GM03348 (cell line): ENCODE measurements around the gene FOXJ3.
A peak's percentile ranks its signal among the peaks of the same experiment; 100 is the strongest.

Experiments
- DNase-seq: peaks from one replicate; pipeline ENCODE4 v3.0.0; 2012; ENCODE audit warnings: low spot score

The FOXJ3 gene

DNA sequence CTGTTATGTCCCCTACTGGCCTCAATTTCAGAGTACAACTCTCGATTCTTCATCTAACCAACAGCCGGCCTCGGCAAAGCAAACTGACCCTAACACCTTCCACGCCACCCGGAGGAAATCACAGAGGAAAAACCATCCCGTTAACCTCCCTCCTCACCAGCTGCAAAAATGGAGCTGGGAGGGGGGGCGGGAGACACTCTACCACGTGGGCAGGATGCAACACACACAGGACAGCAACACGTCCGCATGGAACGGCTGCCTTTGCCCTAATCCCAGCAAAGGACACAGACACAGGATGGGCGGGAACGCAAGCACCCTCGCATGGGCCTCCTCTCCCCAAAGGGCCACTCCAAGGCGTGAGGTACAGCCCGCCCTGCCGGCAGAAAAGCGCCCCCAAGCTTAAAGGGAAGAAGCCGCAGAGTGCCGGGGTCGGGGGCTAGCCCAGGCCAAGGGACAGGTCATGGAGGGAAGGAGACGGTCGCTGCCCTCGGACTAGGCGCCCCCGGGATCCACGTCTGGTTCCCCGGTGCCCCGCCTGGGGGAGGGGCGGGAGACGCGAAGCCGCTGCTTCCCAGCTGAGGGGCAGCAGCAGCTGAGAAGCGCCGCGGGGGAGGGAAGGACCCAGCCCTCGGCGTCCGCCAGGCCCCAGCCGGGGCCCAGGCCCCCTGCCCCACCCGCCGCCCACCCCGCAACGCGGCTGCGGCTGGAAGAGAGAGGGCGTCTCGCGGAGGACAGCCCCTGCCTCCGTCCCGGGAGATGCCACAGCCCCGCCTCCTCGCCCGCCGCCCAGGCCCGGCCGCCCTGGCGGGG is 590 bp downstream of the FOXJ3 start:
- peak; percentile 78 for DNase-seq

DNA sequence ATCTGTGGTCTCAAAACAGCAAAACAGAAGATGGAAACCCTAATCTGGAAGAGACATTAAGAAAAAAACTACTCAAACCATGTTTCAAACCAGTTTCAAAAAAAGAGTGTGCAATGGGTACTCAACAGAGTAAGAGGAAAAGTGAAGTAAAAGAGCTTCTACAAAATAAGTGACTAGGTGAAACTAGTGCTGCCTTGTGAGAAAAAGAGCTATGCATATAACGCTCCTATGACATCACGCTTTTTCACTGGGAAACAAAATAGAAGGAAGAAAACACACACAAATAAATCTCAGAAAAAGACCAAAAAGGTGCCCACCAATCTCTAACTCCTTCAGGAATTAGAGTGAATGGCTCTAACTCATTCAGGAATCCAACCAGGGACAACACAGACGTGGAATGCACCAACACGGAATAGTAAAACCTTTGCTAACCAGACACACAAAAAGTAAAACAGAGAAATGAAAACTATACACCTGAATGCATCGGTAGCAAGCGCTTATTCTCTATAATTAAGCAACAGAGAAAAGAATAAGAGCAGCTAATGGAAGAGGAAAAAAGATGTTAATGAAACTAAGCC is 1.3 kb downstream of the FOXJ3 start:
- no peak for DNase-seq

DNA sequence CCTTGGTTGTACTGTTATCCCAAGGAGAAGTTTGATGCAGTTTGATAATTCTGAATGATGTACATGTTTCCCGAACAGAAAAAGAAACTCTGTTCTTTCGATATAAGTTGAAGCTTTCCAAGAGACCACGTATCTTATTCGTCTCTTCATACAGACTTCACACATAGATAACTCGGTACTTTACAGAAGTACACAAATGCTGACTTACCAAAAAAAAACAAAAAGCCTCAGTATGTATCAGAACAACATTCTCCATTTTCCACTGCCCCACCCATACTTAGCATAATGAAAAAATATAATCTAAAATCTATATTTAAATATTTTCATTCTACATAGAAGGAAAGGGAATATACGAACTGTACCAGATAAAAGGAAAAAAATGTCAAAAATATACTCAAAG is 2.2 kb downstream of the FOXJ3 start:
- no peak for DNase-seq

DNA sequence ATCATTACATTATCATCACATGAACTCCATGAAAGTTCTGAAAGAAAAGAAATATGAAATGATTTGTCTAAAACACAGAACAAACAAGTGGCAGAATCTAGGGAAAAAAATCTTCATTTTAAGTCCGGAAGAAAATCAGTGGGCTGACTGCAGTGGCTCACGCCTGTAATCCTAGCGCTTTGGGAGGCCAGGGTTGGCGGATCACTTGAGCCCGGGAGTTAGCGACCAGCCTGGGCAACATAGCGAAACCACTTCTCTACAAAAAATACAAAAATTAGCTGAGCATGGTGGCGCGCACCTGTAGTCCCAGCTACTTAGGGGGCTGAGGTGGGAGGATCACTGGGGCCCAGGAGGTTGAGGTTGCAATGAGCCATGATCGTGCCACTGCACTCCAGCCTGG is 4.8 kb downstream of the FOXJ3 start:
- no peak for DNase-seq

DNA sequence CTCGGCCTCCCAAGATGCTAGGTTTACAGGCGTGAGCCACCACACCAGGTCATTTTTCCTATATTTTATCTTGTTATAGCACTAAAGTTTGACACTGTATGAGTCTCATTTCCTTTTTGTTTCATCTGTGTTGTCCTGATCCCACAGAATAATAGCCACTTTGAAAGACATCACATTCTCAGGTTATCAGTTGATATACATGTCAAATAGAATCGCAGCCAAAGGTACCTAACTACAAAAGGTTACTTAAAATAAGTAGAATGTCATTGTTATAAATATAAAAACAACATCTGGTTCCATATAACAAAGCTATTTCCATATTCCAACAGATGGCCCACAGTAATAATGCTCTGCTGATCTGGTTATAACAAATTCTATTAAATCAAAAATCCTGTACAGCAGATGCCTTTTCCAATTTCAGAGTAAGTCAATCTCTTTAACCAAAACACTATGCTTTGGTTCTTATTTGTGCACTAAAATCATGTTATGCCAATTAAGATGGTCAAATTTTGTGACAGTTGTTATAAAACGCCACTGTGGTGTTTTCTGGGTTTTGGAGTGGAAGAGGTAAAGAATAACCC is 6.0 kb downstream of the FOXJ3 start:
- DNase-seq: no peak

DNA sequence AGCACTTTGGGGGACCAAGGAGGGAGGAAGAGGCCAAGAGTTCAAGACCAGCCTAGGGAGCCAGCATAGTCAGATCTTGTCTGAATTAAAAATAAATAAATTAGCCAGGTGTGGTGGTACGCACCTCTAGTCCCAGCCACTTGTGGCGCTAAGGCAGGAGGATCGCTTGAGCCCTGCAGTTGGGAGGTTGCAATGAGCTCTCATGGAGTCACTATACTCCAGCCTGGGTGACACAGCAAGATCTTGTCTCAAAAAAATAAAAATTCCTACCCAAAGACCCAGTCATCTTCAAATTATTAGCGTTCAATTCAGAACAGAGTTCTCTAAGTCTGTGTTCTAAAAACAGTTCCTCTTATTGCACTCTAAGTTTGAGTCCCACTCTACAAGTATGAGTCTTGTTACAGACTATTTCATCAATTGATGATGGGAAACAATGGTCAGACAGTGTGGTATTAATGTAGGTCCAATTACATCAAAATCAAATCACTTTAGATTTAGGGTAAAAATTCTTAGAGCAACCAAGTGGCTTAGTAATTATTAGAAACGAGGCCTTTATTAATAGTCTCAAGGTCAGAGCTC is 6.9 kb downstream of the FOXJ3 start:
- DNase-seq: no peak

DNA sequence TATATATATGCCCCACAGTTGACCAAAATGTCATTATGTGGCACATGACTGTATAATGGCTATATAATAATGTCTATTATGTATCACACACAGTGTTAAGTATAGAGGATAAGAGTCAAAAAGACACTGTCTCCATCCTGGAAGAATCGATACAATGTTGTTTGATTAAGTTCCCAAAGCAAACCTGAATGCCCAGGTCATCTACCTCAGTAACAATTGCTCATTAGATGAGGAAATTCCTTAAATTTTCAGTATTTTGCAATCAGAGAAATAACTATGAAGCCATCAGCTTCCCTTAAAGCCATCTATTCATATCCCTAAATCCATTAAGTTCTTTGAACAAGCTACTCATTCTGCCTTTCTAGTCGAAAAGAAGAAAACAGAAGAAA is 10.0 kb downstream of the FOXJ3 start:
- DNase-seq: no peak

DNA sequence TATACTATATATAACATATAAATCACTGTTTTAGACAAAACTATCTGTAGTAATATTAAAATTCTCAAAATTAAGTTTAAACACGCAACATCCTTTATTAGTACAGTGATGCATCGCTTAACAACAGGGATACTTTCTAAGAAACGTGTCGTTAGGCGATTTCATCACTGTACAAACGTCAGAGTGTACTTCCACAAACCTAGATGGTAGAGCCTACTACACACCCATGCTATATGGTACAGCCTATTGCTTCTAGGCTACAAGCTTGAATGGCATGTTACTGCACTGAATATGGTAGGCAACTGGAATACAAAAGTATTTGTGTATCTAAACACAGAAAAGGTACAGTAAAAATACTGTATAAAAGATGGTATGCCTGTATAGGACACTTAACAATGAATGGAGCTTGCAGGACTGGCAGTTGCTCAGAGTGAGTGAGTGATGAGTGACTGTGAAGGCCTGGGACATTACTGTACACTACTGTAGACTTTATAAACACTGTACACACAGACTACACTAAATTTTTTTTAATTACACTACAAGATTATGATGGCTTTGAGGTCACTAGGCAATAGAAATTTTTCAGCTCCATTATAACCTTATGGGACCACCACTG is 10.5 kb downstream of the FOXJ3 start:
- no peak for DNase-seq

DNA sequence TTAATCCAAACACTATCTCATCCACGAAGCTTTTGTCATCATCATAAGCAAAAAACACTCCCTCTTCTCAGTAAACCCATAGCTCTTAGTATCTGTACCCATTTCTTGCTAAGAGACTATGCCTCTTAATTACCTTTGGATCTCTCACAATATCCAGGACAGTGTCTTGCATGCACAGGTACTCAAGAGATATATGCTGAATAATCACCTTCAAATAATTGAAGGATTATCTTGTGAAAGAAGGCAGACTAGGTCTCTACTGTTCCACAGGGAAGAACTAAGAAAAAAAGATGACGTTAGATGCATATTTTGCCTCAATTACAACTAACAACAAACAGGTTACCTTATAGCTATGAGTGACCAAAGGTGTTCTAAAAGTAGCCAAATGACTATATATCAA is 11.5 kb downstream of the FOXJ3 start:
- no peak for DNase-seq

DNA sequence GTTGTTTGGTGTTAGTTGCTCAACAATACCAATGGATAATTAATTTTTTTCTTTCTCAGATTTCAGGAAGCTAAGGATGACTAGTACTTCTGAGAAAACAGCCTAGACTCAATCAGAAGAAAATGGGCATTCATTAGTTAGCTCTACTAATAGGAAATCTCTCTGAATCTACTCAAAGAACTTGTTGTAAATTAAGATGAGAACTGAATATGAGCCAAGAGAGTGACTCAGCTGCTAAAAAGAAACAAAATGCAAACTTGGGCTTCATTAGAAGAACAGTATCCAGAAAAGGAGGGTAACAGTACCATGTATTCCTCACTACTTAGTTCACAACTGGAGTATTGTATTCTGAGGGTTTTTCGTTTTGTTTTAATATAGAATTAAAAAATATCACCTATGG is 12.5 kb downstream of the FOXJ3 start:
- DNase-seq: no peak

DNA sequence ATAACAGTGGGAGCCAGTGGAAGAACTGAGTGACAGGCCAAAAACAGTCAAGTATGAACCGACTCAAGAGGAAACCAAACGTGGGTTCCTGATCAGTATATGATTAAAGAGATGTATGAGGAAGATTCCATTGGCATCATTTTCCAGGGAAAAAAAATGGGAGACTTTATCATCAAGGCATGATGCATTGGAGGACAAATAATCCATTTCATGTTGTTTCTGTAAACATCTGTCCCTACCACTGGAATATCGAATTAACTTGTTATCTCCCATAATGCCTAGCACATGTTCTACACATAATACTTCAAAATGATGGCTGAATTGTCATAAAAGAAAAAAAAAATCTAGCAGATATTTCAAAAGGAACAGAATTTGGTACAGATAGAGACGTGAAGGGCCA is 13.3 kb downstream of the FOXJ3 start:
- DNase-seq: no peak

DNA sequence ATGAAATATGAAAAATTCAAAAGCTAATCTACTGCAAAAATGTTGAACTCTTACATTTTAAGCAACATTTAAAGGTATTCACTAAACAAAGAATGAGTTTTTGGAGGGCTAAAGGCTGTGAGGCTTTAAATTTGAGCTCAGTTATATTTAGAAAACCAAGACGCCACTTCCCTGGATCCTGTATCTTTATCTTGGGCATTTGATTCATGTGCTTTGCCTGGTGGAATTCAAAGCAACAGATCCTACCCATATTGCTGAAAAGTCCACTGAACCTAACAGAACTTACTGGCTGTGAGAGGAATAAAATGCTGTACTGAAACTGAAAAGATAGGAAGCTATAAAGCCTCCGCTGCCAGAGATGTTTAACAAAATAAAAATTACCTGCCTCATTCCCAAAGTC is 14.3 kb downstream of the FOXJ3 start:
- DNase-seq: no peak

DNA sequence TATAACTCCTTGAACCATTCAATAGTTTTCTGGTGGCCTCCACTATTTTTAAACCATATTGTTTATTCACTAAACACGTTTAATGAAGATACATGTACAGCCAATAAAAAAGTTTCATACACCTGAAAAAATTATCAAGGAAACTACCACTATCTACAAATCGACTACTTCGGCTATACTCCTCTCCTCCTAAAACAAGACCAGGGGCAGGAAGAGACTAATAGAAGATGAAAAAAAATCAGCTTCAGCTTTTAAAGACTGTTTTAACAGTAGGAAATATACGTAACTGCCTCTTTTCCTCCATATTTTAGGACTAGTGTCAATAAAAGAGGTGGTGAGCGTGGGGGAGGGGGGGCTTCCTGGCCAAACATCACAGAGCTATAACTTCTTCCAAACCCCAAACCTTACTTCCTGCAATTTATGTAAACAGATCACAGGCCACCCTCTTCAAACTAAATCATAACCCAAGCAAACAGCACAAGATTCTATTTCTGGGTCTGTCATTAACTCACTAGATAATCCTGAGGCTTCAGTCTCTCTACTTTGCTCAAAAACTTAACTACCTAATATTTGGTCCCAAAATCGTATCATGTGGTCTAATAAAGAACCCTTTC is 15.1 kb downstream of the FOXJ3 start:
- no peak for DNase-seq

DNA sequence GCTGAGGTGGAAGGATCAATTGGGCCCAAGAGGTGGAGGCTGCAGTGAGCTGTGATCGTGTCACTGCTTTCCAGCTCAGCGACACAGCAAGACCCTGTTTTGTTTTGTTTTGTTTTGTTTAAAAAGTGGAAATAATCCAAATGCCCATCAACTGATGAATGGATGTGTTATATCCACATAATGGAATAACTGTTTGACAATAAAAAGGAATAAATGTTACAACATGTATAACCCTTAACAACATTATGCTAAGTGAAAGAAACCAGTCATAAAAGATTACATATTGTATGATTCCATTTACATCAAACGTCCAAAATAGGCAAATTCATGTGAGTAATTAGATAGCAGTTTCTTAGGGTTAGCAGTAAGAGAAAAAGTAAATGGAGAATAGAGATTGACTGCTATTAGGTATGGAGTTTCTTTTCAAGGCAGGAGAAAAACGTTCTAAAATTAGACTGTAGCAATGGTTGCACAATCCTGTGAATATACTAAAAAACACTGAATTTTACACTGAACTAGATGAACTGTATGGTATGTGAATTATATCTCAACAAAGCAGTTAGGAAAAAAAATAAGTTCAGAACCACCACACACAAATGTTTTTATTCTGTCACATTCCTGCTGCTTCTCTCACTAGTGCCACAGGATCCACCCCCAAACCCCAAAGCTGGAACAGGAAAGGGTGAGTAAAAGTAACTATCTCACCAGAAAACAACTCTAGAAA is 15.7 kb downstream of the FOXJ3 start:
- peak; percentile 36 for DNase-seq

DNA sequence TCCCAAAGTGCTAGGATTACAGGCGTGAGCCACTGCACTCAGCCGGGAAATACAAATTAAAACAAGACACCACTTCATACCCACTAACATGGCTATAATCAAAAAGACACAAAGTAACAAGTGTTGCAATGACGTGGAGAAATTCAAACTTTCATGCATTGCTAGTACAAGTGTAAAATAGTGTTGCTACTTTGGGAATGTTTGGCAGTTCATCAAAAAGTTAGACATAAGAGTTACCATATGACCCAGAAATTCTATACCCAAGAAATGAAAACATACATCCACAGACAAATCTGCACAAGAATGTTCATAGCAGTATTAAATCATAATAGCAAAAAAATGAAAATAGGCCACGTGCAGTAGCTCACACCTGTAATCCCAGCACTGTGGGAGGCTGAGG is 16.4 kb downstream of the FOXJ3 start:
- DNase-seq: no peak

DNA sequence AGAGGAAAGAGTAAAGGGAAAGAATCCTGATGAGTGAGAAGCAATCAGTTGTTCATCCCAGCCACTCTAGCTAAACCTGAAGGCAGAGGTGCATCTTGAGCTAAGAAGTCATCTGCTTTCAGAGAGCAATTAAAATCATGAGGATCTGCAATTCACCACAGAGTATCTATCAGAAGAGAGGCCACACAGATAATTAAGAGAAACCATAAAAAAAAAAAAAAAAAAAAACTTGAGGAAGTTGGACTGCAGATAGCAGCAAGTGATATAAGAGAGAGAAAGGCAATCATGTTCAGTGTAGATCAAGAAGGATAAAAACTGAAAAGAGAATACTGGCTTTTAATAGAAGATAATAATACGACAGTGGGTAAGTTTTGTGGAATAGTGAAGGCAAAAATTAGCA is 17.7 kb downstream of the FOXJ3 start:
- no peak for DNase-seq

DNA sequence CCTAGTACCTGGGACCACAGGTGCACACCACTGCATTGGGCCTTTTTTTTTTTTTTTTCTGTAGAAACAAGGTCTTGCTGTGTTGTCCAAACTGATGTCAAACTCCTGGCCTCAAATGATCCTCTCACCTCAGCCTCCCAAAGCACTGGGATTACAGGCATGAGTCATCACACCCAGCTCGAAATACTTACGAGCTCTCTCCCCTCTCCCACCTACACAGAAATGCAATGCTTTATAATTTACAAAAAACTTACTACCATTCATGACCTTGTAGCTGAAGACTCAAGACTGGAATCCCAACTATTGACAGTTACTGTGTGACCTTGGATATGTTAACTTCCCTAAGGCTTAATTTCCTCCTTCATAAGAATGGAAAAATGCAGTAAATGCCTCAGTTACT is 18.7 kb downstream of the FOXJ3 start:
- DNase-seq: no peak

DNA sequence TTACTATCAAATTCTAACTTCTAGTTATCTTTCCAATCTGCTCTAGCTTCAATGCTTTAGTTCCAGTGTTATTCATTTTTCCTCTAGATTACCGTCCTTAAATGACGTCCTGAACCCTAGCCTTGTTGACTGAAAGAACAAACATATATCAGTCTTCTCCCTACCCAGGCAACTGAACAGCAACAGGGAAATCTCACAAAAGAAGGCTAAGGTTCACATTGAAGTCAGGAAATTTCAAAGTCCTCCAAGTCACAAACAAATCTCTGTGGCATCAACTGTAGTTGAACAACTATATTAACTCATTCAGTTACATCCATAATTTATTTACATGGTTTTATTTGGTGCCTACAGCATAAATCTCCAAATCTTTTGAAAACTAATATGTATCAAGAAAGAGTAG is 19.5 kb downstream of the FOXJ3 start:
- no peak for DNase-seq

DNA sequence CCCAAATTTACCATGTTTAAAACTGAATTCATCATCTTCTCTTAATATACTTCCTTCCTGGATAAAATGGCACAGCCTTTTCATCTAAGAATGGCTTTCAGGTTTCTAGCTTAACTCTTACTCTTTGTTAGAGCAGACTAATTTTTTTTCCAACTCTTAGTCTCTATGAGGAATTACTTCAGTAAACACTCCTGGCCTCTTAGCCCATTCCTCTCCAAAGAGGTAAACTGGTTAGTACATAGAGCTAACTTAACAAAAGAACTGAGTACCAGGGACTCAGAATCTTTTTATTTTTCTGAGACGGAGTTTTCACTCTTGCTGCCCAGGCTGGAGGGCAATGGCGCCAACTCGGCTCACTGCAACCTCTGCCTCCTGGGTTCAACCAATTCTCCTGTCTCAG is 21.1 kb downstream of the FOXJ3 start:
- DNase-seq: no peak

DNA sequence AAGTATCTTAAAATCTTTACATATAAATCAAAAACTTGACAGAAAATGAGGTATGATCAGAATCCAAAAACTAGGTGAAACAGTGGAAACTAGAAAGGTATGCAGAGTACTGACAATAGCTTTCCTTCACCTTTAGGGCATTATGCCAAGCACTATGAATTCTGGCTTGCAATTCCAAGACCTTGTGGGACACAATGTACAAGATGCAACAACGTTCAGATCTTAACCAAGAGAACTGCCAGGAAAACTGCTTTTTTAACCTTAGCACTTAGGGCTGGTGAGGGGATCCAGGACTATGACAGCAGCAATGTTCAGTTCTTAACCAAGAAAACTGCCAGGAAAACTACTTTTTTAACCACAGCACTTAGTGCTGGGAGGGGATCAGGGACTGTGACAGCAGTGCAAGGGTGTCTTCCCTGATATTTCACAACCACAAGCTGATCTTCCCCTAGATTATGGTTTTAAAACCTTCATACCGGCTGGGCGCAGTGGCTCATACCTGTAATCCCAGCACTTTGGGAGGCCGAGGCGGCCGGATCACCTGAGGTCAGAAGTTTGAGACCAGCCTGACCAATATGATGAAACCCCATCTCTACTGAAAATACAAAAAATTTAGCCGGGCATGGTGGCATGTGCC is 22.3 kb downstream of the FOXJ3 start:
- no peak for DNase-seq

DNA sequence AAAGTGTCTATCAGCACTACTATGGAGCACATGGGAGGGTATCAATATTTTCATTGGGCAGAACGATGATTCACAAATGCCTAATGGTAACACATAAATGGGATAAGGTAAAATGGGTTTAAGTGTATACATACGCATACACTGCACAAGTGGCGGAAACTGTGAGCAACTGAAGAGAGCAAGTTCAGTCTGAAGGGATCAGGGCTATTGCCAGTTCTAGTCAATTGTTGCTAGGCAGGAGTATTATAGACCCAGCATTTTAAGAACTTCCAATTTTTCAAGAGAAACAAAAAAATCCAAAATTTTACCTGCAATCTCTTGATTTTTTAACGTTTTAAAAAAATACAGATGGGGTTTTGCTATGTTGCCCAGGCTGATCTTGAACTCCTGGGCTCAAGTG is 23.1 kb downstream of the FOXJ3 start:
- no peak for DNase-seq
